H1 (cell line): ENCODE data around the gene CNIH3.

Source experiments
- BACH1 ChIP-seq: IDR thresholded peaks from 2 replicates; pipeline ENCODE4 v1.6.1; 2012; ENCODE audit warnings: low read length, improper control_type of control experiment
- JUND ChIP-seq: IDR thresholded peaks from 2 replicates; pipeline ENCODE4 v1.6.1; 2011; ENCODE audit warnings: mild to moderate bottlenecking, improper control_type of control experiment, low read length

DNA sequence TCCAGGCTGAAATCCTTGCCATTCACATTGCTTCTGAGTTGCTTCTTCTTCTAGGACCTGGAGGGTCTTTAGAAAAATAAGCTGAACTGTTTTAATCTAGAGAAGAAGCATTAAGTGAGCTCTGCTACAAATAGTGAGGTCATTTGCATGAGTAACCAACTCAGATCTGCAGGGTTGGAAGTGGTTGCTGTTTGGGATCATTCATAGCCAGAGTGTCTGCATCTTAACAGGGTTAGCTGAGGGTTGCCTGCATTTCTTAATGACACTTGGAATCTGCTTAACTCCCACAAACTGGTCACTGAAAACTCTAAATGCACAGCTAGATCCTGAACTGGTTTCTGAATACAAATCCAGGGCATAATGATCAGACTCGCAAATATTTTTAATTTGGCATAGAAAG lies 9.9 kb downstream of the CNIH3 start:
- TF ChIP-seq BACH1 (no peak), JUND (no peak)
